GM21529 (cell line): ENCODE results near the gene TRIM71.

Experiments used
- ATAC-seq: cut with Tn5 transposase; IDR thresholded peaks from one replicate; pipeline ENCODE4 v1.9.1; 2021; ENCODE audit not compliant: unreplicated experiment

Gene TRIM71

DNA sequence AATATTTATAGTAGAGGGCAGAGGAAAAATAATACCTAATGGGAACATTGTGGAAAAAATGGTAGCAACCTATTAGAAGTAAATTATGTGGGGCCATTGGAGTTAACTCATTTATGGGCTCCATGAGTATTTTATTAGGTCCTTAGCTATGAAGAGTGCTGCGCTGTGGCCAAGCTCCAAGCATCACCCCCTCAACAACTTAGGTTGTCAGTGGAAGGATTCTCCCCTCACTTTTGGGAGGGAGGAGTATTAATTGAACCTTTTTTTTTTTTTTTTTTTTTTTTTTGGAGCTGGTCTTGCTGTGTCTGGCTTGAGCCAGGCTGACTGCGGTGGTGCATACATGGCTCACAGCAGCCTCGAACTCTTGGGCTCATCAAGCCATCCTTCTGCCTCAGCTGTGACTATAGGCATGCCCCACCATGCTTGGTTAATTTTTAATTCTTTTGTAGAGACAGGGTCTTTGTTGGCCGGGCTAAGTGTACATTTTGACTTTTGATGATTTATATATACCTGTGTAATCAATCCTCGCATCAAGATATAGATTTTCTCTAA lies 45.2 kb downstream of the TRIM71 start:
- no peak for ATAC-seq

DNA sequence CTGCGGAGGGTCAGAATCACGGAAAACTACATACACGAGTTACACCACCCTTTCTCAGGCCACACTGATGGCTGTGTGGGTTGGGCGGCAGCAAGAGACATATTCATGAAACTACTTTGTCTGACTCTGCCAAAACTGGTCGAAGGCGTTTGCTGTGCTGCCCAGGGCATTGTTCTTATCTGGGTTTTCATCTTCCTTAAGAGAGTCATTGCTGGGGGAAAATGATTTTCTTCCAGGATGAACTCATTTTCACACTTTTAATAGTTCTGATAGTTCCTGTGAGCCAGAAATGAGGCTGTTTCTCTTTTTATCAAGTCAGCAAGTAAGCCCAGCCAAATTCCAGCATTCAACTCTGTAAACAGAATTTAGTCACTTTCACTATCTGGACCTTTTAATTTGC lies 47.6 kb downstream of the TRIM71 start:
- no peak for ATAC-seq

DNA sequence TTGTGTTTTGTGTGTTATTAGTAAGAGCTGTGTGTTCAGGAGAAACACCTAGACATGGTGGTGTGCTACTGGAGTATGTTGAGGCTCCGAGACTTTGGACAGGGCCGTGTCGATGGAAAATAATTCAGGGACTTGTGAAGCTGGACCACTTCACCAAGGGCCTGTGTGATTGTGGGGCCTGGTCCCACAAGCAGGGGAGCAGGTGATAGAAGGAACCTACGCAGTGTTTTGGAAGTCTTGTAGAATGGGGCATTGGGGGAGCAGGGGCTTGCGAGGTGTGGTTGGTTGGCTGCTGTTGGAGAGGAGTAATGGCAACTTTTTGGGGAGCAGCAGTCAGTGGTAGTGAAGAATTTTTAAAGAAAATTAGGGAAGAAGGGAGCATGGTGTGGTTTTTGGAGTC lies 48.7 kb downstream of the TRIM71 start:
- no peak for ATAC-seq

DNA sequence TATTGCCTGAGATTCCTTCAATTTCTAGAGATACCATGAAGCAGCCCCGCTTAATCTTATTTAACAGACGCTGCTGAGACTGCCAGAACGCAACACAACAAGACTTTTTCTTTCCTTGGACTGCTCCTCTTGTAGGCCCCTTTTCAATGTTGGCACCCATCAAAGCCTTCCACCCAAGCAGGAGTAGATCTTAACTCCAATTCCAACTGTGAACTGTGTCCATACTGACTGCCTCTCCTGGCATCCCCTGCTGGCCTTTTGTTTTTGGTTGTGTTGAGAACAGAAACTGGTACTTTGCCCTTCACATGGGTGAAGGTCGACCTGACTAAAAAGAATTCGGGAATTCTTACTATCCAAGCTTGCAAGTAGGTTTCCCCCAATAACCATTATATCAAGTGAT lies 50.2 kb downstream of the TRIM71 start:
- ATAC-seq = no peak

DNA sequence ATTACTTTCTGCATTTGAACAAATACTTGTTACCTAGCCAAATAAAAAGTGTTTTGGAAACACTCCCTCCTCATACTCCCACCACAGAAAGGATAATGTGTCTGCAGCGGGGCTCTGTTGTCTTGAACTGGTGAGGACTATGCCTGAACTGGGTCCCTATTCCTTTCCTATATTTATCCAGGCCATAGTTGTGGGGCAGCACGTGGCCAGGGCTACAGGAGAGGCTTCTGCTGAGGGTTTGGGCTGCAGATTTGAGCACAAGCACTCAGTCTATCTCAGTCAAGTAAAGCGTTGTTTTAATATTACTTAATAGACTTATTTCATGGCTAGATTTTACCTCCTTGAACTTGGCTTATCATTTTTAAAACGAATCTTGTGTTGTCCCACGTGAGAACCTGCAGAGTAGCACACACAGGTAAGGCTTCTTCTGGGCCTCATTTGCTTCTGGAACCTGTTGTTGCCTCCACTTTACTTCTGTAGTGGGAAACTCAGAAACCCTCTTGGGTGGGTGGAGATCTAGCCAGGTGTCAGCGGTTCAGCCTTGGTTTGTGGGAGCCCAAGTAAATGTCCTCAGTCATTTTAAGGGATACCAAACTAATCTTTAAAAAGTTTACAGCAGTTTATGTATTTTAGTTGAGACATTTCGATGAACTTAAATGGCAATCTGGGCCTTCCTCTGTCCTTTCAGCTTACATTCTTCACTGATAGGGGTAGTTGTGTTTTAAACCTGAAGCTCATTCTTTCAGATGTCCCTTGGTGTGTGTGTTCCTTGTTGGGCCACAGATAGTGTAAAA lies 51.1 kb downstream of the TRIM71 start:
- no peak for ATAC-seq

DNA sequence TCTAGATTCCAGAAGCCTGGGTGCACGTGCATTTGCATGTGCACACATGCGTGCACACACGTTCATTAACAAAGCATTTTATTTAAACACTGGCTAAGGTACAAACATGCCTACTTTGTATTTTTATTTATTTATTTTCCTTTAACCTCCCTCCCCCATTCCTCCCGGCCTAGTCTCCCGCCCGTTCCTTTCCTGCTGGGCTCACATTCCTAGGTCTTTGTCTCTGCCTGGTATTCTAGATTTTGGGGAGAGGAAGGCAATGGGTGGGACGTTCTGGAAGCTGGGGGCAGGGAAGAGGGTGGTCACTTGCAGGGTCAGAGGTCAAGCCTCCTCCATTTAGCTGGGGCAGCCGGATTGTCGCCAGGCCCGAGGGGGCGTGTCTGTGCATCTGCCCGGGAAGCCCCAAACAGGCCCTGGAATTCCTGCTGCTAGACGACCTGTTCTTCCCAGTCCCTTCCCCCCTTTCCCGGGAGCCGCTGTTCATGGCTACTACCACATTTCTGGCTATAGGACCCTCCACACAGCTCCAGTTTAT lies 51.8 kb downstream of the TRIM71 start:
- no peak for ATAC-seq

DNA sequence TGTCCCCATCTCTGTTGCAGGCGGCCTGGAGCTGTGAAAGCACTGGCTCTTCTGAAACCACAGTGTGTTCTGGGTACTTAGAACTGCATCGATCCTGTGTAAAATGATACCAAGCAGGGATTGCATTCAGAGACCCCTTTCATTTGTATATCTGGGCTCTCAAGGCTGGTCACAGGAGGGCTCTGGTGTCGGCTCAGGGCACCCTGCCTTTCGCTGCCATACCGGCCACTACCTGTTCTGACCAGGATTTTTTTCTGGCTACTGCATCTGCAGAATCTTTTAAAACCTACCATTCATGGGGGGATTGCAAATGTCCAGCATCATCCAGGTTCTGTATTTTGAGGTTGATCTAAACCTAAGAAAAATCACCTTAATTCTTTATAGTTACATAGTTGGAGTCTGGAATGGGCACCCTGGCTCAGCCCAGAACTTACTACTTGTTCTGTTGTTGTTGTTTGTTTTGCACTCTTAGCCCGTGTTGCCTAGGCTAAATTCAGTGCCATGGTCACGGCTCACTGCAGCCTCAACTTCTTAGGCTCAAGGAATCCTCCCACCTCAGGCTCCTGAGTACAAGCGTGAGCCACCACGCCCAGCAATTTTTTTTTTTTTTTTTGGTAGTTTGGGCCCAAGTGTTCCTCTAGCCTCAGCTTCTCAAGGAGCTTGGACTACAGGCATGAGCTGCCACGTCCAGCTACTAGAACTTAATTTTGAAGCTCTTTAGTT lies 52.7 kb downstream of the TRIM71 start:
- no peak for ATAC-seq

DNA sequence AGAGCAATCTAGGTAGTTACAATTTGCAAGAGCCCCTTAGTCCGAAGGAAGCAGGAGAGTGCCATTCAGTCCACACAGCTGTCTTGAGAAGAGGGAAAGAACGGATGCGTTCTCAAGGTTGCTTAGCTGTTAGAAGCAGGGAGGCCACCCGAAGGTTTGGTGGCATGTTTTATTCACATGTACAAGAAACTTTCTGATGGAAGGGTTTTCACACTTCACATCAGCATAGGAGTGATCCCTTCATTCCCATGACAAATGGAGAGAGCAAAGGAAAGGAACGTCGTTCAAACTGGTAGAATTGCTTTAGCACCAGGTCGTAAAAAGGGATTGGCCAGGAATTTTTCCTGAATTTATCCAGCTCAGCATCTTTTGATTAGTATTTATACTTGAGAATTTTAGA lies 53.5 kb downstream of the TRIM71 start:
- ATAC-seq = no peak

DNA sequence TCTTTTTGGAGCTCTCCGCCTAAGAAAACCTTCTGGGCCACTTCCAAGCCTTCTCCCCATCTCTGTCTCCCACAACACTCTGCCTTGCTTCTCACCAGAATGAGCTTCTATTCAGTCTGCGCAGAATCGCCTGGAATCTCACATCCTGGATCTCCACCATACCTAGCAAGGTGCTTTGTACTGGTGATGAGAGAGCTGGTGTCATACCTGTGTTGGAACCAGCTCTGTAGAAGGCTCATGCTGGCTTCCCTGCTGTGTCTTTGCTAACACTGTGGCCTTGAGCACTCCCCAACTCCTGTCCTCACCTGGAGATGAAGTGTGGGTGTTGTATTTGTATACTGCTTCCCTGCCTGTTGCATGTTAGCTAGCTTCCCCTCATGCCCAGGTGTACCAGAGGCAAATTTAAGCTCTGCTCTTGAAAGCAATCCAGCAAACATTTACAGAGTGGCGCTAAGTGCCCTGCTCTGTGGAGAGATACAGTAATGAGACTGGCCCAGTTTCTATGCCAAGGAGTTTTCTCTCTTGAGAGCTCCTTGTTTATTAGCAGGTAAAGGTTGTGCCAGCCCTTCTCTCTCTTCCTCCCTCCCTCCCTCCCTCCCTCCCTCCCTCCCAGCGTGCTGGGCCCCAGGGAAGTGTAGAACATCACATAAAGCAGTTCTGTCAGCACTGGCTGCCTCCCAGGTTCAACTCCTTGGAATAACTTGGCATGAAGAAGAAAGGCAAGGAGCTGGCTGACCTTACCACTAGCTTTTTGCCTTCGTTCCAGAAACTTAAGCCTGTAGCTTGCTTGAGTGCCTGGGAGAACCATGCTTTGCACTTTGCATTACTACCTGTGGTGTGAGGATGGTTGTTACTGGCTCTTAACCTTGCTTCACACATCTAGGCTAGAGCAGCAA lies 54.9 kb downstream of the TRIM71 start:
- ATAC-seq = no peak

DNA sequence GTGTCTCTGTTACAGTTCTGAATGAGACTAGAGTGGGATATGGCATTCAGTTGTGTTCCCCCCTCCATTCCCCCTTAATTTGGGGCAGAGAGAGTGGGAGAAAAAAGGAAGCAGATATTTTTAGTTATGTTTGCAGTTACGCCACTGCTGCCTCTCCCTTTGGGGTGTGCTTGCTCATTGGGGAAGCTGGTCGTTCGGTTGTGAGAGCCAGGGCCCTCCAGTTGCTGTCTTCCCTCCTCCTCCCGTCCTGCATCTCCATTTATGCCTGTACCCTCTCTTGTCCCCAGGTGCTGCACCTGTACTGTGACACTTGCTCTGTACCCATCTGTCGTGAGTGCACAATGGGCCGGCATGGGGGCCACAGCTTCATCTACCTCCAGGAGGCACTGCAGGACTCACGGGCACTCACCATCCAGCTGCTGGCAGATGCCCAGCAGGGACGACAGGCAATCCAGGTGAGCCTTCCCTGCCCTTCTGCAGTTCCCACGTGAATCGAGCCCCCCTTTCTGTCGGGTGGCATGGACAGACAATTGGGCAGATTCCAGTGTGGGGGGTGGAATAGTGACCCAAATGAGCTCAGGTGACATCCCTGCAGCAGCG lies 55.8 kb downstream of the TRIM71 start:
- no peak for ATAC-seq

DNA sequence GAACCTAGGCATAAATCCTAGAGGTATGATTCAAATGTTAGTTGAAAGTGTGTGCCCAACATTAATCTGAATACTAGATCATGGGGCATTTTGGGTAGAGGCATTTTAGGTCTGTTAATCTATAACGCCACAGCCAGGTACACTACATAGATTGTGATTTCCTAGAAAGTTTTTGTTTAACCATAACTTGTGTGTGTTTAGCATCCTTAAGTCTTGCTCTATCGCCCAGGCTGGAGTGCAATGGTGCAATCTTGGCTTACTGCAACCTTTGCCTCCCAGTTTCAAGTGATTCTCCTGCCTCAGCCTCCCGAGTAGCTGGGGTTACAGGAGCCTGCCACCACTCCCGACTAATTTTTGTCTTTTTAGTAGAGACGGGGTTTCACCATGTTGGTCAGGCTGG lies 59.1 kb downstream of the TRIM71 start:
- ATAC-seq = no peak

DNA sequence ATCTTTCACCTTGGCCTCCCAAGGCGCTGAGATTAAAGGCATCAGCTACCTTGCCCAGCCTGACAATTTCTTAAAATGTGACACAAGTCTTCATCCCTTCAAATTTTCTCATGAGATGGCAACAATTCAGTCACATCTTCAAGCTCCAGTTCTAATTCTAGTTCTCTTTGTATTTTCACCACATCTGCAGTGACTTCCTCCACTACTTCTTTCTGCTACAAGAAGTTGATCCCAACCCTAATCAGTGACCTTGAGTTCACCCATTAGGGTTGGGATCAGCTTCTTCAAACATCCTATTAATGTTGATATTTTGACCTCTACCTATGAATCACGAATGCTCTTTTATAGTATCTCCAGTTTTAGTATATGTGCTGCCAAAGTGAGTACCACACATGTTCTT lies 59.8 kb downstream of the TRIM71 start:
- ATAC-seq = no peak

DNA sequence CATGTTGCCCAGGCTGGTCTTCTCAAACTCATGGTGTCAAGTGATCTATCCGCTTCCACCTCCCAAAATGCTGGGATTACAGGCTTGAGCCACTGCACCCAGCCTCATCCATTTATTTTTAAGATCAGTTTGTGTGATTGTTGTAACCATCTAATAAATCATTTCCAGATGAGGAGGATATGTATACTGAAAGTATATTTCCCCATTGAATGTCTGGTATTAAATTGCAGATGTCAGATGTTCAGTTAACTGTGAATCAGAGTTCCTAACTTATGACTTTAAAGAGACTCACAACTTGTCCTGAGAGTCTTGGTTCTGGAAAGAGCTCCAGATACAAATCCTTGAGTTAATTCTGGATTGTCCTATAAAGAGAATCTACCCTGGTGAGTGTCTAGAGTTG lies 62.4 kb downstream of the TRIM71 start:
- ATAC-seq = no peak

DNA sequence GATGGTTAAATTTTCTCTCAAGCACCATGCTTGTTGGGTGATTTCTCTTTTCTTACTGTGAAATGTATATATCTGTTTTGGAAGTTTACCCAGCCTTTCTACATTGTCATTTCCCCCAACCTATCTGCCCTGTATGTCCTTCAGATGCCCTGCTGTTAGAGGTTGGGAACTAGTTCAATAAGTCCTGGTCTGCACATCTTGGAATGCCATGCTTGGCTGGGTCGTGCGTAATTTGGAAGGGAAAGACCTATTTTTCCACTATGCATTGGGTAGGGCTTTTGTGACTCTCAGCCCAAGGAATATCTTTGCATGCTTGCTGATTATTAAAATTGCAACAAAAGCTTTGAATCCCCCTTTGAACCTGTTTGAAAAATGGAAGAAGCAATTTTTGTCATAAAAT lies 63.8 kb downstream of the TRIM71 start:
- no peak for ATAC-seq

DNA sequence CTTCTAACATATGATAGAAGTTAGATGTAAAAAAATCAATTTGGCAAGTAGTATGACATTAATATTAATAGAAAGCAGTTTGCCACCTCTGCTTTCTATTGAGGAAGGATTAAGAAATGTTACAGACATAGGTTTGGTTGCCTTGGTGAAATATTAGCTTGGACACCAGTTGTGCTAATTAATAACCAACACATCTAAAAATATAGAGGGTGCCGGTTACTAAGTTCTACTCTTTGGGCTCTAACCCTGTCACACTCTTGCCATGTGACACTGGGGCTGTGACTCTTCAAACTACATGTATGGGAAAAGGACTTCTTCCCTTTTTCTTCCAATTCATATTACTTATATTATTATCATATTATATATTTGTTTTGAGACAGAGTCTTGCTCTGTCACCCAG lies 64.4 kb downstream of the TRIM71 start:
- peak; percentile 36 for ATAC-seq

DNA sequence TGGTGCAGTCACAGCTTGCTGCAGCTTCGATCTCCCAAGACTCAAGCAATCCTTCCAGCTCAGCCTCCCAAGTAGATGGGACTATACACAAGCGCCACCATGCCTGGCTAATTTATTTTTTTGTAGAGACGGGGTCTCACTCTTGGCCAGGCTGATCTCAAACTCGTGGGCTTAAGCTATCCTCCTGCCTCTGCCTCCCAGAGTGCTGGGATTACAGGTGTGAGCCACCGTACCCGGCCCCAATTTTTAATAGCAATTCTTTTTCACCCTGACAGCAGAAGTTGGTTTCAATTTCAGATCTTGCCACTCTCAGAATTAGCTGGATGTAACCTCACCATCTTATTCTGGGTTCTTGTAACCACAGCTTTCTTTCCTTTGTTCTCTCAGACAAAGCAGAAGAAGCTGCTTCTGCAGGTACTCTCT lies 64.8 kb downstream of the TRIM71 start:
- peak; percentile 89 for ATAC-seq

DNA sequence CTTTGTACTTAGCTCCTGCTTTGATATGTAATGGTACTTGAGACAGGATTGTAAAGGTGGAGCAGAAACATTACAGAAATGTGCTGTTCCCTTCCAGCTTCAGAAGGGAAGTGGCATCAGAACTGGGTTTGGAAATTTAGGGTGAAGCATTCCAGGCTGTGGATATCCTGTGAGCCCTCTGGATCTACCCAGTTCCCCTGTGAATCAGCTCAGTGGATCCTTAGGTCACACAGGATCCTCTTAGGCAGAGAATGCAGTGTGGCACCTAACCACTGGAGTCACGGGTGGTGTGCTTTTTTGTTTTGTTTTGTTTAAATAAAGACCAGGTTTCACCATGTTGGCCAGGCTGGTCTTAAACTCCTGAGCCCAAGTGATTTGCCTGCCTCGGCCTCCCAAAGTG lies 66.0 kb downstream of the TRIM71 start:
- ATAC-seq = no peak

DNA sequence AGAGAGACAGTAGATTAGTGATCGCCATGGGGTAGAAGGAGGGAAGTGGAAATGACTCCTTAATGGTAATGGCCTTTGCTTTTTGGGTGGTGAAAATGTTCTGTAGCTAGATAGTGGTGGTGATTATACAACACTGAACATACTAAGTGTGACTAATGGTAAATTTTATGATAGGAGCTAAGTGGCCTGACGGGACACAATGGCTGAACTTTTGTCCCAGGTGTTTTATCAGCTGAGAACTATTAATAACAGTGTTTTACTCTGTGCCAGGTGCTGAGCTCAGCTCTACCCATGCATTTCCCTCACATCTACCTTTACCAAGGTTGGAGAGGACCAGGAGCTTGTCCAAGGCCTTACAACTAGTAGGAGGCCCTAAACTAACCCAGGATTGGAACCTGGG lies 66.8 kb downstream of the TRIM71 start:
- no peak for ATAC-seq

DNA sequence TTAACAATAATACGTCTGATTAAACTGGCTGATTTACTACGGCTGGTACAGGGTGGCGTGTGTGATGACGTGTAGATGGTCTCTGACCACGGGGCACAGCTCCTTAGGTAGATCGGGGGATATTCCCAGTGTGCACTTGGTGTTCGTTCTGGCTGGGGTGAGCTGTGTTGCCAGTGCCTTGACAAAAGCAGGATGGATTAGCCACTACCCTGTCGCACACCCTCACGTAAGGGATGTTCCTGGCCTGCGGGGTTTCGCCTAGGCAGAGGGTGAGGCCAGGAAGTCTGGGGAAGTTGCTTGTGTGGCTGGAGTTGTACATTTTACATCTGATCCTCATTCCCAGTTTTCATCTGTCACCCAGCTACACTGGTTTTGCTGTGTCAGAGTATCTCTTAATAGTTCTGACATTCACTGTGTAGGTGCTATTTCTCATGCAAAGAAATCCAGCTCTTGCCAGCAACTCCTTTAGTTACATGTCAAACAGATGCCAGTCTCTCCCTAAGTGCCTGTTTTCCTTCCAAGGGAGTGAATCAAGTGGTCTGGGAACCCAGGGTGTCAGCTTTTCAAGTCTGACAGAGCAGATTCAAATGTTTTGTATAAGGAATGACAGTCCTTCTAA lies 67.6 kb downstream of the TRIM71 start:
- ATAC-seq = no peak

DNA sequence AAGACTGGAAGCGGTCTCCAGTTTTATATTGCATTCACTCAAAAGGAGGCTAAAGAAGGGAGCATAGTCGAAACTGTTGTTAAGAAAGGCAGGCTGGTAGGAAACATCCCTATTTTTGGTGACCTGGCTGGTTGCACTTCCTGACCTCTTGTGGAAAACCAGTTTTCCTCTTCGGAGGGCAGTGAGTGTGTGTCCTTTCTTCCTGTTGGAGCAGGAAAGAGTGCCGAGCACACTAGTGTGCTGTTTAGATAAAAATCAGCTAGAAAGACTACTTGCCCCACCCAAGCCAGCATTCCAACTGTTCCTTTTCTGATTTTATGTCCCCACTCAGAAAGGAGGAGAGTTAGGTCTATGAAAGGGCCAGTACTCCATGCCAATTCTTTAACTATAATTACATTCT lies 68.5 kb downstream of the TRIM71 start:
- ATAC-seq = no peak
